HG03342 (cell line): ENCODE results near the gene KIF18B.
"Not testable (repeated sequence)": the region's sequence is repeated elsewhere in the genome, so short reads cannot be mapped to it uniquely, and the experiment has no call there.

ENCODE experiments used
- ATAC-seq: cut with Tn5 transposase; IDR thresholded peaks from one replicate; pipeline ENCODE4 v1.9.1; 2021; ENCODE audit warnings: mild to moderate bottlenecking, moderate library complexity; ENCODE audit not compliant: unreplicated experiment

The KIF18B gene

GRCh38 chr17:44970136-44970741 is 22.7 kb upstream of the KIF18B start:
- ATAC-seq, result no peak

DNA sequence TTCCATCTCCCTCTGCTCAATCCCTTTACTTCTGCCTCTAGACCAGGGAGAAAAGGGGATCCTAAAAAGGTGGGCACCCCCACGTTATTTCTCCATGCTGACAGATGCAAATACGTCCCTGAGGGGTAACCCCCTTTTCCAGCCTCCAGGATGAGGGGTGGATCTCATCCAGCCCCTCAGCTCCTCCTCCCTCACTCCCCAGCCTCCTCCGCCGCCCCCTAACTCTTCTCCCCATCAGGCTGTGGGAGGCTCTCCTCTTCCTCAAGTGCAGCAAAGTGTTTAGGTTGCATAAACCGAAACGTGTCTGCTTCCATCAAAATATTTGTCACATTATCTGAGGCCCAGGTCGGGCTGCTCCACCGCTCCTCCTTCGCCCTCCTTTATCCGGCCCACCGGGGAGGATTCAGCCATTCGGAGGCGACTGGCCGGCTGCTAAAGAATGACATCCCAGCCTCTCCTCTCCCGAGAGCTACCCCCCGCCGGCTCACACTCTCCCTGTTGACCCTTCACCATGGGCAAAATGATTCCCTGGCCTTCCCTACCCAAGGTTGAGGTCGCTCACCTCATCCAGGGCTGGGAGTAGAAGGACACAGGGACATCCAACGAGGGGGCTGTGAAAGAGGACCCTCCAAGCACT is 21.7 kb upstream of the KIF18B start:
- no peak for ATAC-seq

- peak; percentile 85 for ATAC-seq
These were observed 20.9 kb upstream of the KIF18B start, which contains the start of gene C1QL1 for GRCh38 chr17:44968225-44969143. C1QL1 (minus strand) TSS chr17:44968303; CDS start chr17:44968048, 255 bp downstream.

DNA sequence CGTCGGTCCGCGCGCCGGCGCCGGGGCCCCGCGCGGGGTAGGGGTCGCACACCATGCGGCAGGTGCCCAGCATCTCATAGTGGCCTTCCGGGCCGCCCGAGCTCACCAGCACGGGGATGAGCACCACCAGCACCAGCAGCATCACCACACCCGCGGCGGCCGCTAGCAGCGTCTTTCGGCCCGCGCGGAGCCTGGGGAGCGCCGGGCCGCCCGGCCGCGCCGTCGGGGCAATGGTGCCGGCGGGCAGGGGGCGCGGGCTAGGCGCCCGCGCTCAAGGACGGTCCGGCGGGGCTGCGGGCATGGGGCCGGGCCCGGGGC is 20.3 kb upstream of the KIF18B start:
- no peak for ATAC-seq

- no peak for ATAC-seq
These were observed 19.7 kb upstream of the KIF18B start for GRCh38 chr17:44967026-44967906.

DNA sequence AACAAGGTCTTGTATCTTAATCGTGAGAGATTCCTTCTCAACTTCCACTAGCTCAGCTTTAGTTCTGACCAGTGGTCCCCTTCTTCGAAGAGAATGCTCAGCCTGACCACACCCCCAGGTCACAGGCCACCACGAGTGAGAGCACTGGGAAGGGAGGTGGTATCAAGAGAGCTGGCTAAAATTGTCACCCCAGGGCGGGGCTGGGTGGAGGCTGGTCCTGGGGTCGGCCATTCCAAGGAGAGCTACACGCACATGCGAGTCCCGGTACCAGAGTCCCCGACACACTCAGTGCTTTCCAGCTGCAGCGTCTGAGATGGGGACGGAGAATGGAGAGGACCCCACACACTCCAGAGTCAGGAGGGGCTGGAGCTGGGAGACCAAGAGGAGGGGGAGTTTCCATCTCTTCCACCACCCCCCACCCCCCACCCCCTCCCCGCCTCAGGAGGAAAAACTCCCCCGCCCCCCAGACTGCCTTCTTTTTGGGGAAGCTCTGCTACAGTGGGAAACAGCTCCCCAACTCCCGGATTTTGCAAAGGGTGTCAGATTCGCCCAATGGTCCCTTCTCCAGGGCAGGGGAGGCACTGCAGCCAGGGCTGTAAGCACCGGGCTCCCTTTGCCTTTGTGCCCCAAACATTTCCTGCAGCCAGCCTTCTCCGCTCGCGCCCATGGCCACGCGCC is 18.9 kb upstream of the KIF18B start:
- no peak for ATAC-seq

DNA sequence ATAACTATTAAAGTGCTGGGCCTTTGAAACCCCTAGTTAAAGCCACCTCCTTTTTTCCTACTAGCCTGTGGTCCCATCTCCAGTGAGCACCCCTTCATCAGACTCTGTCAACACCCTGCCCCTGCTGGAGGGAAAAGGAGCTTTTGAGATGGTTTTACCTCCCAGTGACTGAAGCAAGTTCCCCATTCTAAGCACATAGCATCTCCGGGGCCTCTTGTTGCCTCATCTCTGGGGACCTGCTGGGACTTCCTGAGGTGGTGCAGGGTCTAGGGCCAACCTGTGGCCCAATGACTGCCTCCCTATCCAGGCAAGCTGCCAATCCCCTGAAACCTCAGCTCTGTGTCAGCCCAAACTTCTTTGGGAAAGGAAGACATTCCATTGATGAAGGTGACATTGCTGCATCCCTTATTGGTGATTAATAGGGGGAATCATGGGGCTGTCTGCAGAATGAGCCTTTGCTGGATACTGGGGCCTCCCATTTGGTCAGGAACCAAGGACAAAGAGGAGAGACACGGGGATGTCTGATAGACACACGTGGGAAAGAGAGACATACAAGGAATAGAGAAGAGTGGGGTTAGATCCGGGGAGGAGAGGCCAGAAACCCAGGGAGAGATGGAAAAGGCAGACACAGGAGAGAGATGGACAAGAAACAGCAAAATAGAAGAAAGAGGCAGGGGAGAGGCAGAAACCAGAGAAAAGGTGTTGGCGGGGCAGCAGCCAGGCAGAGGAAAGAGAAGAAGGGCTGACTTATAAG is 18.1 kb upstream of the KIF18B start:
- no peak for ATAC-seq

- ATAC-seq, result no peak
These were observed 14.4 kb upstream of the KIF18B start for GRCh38 chr17:44961921-44962350.

GRCh38 chr17:44960691-44961090 is 13.1 kb upstream of the KIF18B start:
- no peak for ATAC-seq

DNA sequence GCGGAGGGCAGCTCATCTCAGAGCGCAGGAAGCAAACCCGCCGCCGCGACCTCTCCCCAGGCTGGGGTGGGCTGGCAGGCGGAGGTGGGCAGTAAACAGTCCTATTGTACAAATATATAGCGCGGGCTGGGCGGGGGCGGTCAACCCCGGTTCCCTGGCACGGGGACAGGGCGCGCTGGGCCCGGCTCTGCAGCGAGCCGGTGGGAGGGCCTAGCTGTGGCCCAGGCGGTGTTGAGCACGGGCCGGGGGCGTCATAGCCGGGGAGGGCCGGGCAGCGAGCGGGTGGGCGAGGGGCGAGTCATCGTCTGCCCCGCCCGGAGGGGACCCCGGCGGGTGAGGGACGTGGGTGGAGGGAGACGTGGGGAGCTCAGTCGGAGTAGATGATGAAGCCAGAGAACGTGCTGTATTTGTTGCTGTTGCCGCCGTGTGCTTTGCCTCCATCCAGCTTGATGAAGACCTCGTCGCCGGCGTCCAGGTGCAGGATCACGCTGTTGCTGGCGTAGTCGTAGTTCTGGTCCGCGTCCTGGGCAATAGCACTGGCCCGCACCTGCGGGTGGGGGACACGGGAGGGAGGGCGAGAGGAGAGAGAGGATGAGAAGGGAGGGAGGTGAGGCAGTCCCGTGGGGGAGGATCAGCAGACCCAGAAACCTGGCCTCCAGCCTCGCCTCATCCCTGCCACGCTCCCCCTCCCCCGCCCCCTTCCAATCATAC is 12.4 kb upstream of the KIF18B start:
- no peak for ATAC-seq

DNA sequence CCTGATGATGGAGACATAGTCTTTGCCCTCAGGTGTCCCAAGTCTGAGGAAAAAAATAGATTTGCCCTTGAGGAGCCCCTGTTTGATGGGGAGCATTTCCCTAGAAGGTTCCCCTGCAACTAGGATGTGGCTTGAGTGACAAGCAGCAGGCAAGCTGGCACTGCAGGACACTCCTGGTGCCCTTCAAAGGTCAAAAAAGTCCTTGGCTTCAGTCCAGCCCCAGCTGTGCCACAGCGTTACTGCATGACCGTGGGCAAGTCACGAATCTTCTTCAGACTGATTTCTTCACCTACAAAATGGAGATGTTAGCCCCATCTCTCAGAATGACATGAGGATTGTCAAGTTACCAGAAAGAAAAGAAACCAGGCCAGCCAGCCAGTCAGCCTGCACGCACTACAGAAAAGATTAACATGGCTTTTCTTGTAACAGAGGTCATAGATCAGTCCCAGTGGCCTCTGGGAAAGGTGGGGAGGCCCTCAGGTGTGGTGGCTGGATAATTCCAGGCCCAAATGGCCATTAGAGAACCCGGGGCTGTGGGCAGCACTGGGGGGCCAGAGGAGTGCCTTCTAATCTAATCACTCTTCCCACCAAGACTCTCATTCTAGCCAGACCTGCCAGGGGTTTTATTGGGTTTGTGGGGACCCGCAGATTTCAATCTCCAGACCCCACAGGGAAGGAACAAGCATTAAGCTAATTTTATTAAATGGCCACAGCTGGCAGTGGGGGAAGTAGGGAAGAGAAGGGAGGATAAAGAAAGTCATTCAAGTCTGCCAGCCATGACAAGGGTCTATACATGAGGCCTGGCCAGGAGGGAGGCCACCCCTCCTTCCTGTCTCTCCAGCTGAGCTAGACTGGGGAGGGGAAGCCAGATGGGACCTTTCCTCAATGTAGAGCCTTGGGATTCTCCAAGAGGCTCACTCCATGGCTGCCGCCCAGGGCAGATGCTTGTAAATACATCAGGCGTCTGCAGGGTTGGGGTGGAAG is 9.7 kb upstream of the KIF18B start:
- no peak for ATAC-seq

DNA sequence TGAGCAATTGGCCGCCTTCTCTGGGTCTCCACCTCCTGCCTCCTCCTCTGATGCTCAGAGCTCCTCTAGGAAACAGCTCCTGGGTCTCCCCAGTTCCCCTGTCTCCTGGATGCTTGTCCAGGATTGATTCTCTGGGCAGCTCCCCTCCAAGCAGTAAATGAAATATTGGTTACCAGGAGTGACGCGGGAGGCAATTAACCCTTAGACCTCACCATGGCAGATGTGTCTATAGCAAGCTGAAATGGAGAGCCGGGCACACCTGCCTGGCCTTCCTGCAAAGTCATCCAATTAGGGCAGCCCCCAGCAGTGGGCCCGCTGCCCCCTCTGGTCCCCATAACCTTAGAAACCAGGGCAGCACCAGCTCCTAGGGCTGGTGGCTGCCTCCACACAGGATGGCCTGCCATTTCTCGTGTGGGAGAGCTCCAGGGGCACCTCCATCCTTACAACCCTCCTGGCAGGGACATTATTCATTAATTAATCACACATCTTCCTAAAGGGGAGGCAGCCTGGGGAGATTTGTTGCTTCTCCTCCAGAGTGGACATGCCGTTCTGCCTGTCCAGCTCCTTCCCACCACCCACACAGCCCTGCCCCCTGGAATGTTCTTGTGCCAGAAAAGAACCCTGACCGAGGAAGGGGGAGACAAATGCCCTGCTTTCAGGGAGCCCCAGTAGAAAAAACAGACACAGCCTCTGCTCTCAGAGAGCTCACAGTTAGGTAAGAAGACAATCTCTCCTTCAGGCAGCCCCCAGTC is 8.3 kb upstream of the KIF18B start:
- no peak for ATAC-seq

GRCh38 chr17:44952946-44953475 is 5.4 kb upstream of the KIF18B start:
- ATAC-seq, result no peak

DNA sequence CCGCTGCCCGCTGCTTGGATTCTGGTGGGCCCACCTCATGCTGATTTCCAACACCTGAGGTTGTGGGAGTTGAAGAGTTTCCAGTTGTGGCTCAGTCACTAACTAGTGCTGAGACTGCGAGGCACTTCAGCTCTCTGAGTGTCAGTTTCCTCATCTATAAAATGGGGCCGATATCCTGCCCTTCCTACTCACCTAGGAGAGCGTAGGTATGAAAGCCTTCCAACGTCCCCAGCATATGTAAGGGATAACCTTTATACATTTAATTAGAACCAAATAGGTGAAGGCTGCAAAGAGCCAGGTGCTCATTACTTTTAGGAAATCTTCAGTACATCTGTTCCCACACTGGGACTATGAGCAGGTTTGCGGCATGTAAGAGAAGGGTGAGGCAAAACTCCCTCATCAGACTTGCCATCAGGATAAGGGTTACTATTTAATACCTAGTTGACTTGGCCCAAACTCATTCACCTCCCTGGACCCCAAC is 782 bp upstream of the KIF18B start:
- no peak for ATAC-seq

- ATAC-seq, result not testable (repeated sequence)
These were observed 1.9 kb downstream of the KIF18B start for GRCh38 chr17:44945652-44946051.

DNA sequence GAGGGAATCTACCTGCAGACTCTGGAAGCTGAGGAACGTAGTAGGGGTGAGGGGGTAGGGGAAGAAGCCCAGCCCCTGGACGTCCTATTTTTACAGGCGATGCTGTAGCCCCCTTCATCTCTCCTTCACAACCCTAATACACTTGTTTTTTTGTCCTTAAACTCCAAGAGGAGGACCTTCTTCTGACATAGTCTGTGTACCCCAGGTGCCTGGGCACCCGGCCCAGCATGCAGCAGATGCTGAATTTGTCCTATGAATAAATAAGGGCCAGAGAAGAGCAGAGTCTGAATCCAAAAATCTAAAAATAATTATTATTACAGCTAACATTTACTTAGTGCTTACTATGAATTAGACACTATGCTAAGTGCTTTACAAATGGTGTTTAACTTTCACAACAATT is 5.1 kb downstream of the KIF18B start:
- ATAC-seq, result no peak
